Bronchial epithelial cell (primary cell): ENCODE results near the gene AP1S3. TPM values are rescaled to one million over a fixed set of nuclear protein-coding genes. Genes with fewer than 3 reads are reported as not detected.
A peak's percentile ranks its signal among the peaks of the same experiment; 100 is the strongest.
"Not testable (repeated sequence)": the region's sequence is repeated elsewhere in the genome, so short reads cannot be mapped to it uniquely, and the experiment has no call there.

ENCODE experiments used
- DNase-seq: peaks from one replicate; pipeline ENCODE4 v3.0.0-alpha.2; 2010; ENCODE audit warnings: low read depth
- FAIRE-seq: peaks from 2 replicates; lab custom pipeline; 2011; peaks lifted over from hg19 to GRCh38; lab: Jason Lieb, UNC
- H3K27me3 ChIP-seq: 2 replicates; pipeline ENCODE4 v1.5.1; 2011; ENCODE audit warnings: low read length; ENCODE audit not compliant: control insufficient read depth, insufficient read depth
- H3K36me3 ChIP-seq: 2 replicates; pipeline ENCODE4 v1.5.1; 2011; ENCODE audit warnings: low read length; ENCODE audit not compliant: control insufficient read depth, insufficient read depth
- H3K4me3 ChIP-seq: 2 replicates; pipeline ENCODE4 v1.5.1; 2011; ENCODE audit warnings: mild to moderate bottlenecking, low read depth, low read length, control low read depth
- total RNA-seq: library from RNA; depleted of rRNA; stranded (reverse); fragments of >200 nt; gene quantifications from 2 replicates; pipeline ENCODE4 v1.2.1, GENCODE V29; 2014
- TF ChIP-seq, protein P1 (sequence below): IDR thresholded peaks from 2 replicates; pipeline ENCODE4 v1.5.1; 2011; ENCODE audit warnings: mild to moderate bottlenecking, moderate library complexity, low read length, control low read depth, inconsistent platforms; ENCODE audit not compliant: insufficient read depth, severe bottlenecking

Gene AP1S3
- total RNA-seq, 1 donor from 2014 or later = 59.5 TPM

DNA sequence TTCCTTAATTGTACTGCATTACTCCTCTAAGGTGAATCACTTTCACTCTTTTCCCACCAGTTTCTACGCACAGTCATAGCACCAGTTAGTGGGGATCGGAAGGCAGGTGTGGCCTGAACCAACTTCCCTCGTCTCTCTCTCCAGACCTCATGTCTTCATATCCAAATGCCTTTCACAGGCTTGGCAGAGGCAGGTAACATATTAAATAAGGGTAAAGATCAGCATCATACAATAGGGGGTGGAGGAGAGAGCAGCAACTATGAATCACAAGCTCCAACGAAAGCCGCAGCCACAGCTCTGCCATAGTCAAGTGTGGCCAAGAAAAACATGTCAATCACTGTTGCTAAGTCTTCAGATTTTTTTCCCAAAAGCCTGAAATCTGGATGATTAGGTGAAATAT lies 40.3 kb downstream of the AP1S3 start:
- Histone ChIP-seq H3K27me3 (no peaks in the 10 kb centered on the region), H3K36me3 (no peaks in the 10 kb centered on the region), H3K4me3 (no peak overlapping the region)
- TF ChIP-seq, protein P1, sequence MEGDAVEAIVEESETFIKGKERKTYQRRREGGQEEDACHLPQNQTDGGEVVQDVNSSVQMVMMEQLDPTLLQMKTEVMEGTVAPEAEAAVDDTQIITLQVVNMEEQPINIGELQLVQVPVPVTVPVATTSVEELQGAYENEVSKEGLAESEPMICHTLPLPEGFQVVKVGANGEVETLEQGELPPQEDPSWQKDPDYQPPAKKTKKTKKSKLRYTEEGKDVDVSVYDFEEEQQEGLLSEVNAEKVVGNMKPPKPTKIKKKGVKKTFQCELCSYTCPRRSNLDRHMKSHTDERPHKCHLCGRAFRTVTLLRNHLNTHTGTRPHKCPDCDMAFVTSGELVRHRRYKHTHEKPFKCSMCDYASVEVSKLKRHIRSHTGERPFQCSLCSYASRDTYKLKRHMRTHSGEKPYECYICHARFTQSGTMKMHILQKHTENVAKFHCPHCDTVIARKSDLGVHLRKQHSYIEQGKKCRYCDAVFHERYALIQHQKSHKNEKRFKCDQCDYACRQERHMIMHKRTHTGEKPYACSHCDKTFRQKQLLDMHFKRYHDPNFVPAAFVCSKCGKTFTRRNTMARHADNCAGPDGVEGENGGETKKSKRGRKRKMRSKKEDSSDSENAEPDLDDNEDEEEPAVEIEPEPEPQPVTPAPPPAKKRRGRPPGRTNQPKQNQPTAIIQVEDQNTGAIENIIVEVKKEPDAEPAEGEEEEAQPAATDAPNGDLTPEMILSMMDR = no peak
- FAIRE-seq (peak; percentile 86), DNase-seq (peak; percentile 98)

DNA sequence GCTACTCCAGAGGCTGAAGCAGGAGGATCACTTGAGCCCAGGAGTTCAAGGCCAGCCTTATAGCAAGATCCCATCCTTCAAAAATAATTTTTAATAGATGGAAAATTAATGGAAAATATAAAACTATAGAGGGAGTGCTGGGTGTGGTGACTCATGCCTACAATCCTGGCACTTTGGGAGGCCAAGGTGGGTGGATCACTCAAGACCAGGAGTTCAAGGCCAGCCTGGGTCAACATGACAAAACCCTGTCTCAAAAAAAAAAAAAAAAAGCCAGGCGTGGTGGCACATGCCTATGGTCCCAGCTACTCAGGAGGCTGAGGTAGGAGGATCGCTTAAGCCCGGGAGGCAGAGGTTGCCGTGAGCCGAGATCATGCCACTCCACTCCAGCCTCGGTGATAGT lies 48.0 kb downstream of the AP1S3 start:
- no peaks in the 10 kb centered on the region for H3K27me3 ChIP-seq
- TF ChIP-seq, protein P1 = no peak
- peaks cover under 1% of the 10 kb centered on the region for H3K36me3 ChIP-seq
- H3K4me3 ChIP-seq = no peak overlapping the region
- DNase-seq (no peak), FAIRE-seq (no peak)

DNA sequence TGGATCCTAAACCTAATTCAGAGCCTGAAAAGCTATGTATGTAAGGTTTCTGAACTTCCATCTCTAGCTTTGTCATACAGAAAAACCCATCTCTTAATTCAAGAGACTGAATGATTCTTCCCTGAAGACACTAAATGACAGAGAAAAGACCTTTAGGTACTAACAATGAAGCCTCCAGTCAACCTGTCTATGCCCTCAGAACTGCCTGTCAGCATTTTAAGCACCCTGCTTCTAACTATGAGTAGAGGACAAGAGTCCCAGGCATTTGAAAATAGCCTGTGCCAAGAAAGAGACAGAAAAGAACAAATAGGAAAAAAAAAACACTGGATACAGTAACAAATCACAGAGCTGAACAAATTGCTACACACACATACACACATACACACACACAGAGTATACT lies 48.6 kb downstream of the AP1S3 start:
- no peak for DNase-seq
- peaks cover 1% of the 10 kb centered on the region for H3K36me3 ChIP-seq
- H3K27me3 ChIP-seq = no peaks in the 10 kb centered on the region
- FAIRE-seq = no peak
- H3K4me3 ChIP-seq = no peak overlapping the region
- TF ChIP-seq, protein P1 = no peak

DNA sequence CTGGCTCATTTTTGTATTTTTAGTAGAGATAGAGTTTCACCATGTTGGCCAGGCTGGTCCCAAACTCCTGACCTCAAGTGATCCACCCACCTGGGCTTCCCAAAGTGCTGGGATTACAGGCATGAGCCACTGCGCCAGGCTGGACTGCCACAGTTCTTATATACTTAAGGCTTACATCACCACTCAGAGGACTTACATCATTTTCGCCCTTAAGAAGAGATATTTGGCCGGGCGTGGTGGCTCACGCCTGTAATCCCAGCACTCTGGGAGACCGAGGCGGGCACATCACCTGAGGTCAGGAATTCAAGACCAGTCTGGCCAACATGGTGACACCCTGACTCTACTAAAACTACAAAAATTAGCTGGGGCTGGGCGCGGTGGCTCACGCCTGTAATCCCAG lies 49.3 kb downstream of the AP1S3 start:
- DNase-seq, H3K4me3 ChIP-seq, H3K27me3 ChIP-seq, H3K36me3 ChIP-seq, FAIRE-seq: not testable (repeated sequence)

DNA sequence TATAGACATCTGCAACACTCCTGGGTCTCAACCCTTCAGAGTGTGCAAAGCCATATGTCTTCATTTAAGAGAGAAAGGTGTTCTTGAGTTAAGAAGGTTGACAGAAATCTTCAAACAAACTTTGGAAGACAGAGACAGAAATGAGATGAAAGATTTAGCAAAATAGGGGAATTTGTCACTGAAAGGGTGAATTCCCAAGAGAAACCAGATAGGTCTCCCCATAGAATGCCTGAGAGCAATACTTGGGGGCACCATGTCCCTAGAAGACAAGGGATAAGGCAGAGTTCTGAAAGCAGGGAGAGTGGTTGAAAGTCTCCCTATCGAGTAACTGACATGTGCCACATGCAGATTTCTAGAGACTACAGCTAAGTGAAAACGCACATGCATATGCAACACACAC lies 50.0 kb downstream of the AP1S3 start:
- FAIRE-seq (no peak), DNase-seq (no peak)
- no peaks in the 10 kb centered on the region for H3K27me3 ChIP-seq
- peaks cover 1% of the 10 kb centered on the region for H3K36me3 ChIP-seq
- H3K4me3 ChIP-seq = no peak overlapping the region
- TF ChIP-seq, protein P1 = no peak

DNA sequence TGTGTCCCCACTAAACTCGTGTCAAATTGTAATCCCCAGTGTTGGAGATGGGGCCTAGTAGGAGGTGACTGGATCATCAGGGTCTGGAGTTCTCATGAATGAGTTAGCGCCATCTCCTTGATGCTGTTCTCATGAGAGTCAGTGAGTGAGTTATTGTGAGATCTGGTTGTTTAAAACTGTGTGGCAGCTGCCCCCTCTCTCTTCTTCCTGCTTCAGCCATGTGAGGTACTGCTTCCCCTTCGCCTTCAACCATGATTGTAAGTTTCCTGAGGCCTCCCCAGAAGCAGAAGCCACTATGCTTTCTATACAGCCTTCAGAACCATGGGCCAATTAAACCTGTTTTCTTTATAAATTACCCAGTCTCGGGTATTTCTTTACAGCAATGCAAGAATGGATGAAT lies 50.4 kb downstream of the AP1S3 start:
- no peak for FAIRE-seq
- H3K4me3 ChIP-seq = no peak overlapping the region
- TF ChIP-seq, protein P1 = no peak
- no peak for DNase-seq
- H3K27me3 ChIP-seq = no peaks in the 10 kb centered on the region
- H3K36me3 ChIP-seq = peaks cover 1% of the 10 kb centered on the region
